ENCODE measurements around the gene IRGQ. TPM values are rescaled to one million over a fixed set of nuclear protein-coding genes. Genes with fewer than 3 reads are reported as not detected.

IRGQ gene
- total RNA-seq, 2 experiments from 2014 or later: 17.1 to 17.9 TPM

GRCh38 chr19:43616954-43617353, 21.0 kb upstream of the IRGQ start:
- Mint-ChIP-seq H3K9me3 (no peaks in the 10 kb centered on the region), H3K4me3 (no peak overlapping the region), H3K27ac (peak overlapping the region; percentile 46), H3K27me3 (no peaks in the 10 kb centered on the region), H3K4me1 (ENCODE audit: low read depth) (peaks cover 25% of the 10 kb centered on the region), H3K36me3 (ENCODE audit: low read depth) (peaks cover 6% of the 10 kb centered on the region)
- ATAC-seq (no peak), DNase-seq (no peak)
- no peak for TF ChIP-seq CTCF (IDR thresholded peaks at IDR 0.05)
- POLR2A ChIA-PET: interaction anchor here (1.5 kb wide), 1 partner anchor 12 kb away, joined by 4 read pairs; no protein-coding TSS in a partner anchor
- intact Hi-C loops (cut with micrococcal nuclease): no loop called here
- CTCF ChIA-PET: interaction anchor here (1.6 kb wide), 1 partner anchor 61 kb away, joined by 7 read pairs; no protein-coding TSS in a partner anchor

- ChIA-PET CTCF (interaction anchor here (1.6 kb wide), 1 partner anchor 61 kb away, joined by 7 read pairs; no protein-coding TSS in a partner anchor), POLR2A (interaction anchor here (0.8 to 1.5 kb wide), 3 partner anchors 11 to 82 kb away, joined by 3 to 4 read pairs (median 4); no protein-coding TSS in a partner anchor)
- Mint-ChIP-seq H3K4me1 (ENCODE audit: low read depth) (peaks cover 26% of the 10 kb centered on the region), H3K9me3 (no peaks in the 10 kb centered on the region), H3K36me3 (ENCODE audit: low read depth) (peaks cover 8% of the 10 kb centered on the region), H3K27ac (no peak overlapping the region), H3K27me3 (no peaks in the 10 kb centered on the region), H3K4me3 (no peak overlapping the region)
- ATAC-seq (no peak), DNase-seq (no peak)
- intact Hi-C loops (cut with micrococcal nuclease): no loop called here
- no peak for TF ChIP-seq CTCF (IDR thresholded peaks at IDR 0.05)
These were observed 20.4 kb upstream of the IRGQ start for GRCh38 chr19:43616306-43616705.

- ATAC-seq (no peak), DNase-seq (no peak)
- H3K27me3 Mint-ChIP-seq: no peaks in the 10 kb centered on the region
- peaks cover 8% of the 10 kb centered on the region for H3K36me3 Mint-ChIP-seq (ENCODE audit: low read depth)
- intact Hi-C loops (cut with micrococcal nuclease): no loop called here
- ChIA-PET POLR2A (interaction anchor here (1.2 kb wide), 1 partner anchor 13 kb away, joined by 3 read pairs; no protein-coding TSS in a partner anchor), CTCF (no interaction called here)
- H3K4me3 Mint-ChIP-seq: no peak overlapping the region
- TF ChIP-seq CTCF (IDR thresholded peaks at IDR 0.05): no peak
- peaks cover 21% of the 10 kb centered on the region for H3K4me1 Mint-ChIP-seq (ENCODE audit: low read depth)
- no peak overlapping the region for H3K27ac Mint-ChIP-seq
- H3K9me3 Mint-ChIP-seq: no peaks in the 10 kb centered on the region
These were observed 16.4 kb upstream of the IRGQ start for GRCh38 chr19:43612374-43612773.

GRCh38 chr19:43611788-43612187, 15.9 kb upstream of the IRGQ start, which contains the start of gene SRRM5:
Gene SRRM5 (plus strand): TSS chr19:43612088. CDS start chr19:43612122, 34 bp downstream.
- ATAC-seq (no peak), DNase-seq (no peak)
- no peak for TF ChIP-seq CTCF (IDR thresholded peaks at IDR 0.05)
- H3K27ac Mint-ChIP-seq: peak within 1 kb of the TSS; percentile 51
- H3K36me3 Mint-ChIP-seq (ENCODE audit: low read depth): peaks cover 8% of the 10 kb centered on the region
- H3K4me1 Mint-ChIP-seq (ENCODE audit: low read depth): peaks cover 19% of the 10 kb centered on the region
- intact Hi-C loops (cut with micrococcal nuclease): no loop called here
- no peak within 1 kb of the TSS for H3K4me3 Mint-ChIP-seq
- no peaks in the 10 kb centered on the region for H3K27me3 Mint-ChIP-seq
- POLR2A ChIA-PET: interaction anchor here (1.2 kb wide), 1 partner anchor 12 kb away, joined by 3 read pairs; no protein-coding TSS in a partner anchor
- no peaks in the 10 kb centered on the region for H3K9me3 Mint-ChIP-seq
- CTCF ChIA-PET: no interaction called here

- no peak for TF ChIP-seq CTCF (IDR thresholded peaks at IDR 0.05)
- Mint-ChIP-seq H3K27me3 (no peaks in the 10 kb centered on the region), H3K27ac (peak overlapping the region; percentile 51), H3K4me3 (no peak overlapping the region), H3K9me3 (no peaks in the 10 kb centered on the region), H3K4me1 (ENCODE audit: low read depth) (peaks cover 15% of the 10 kb centered on the region), H3K36me3 (ENCODE audit: low read depth) (peaks cover 8% of the 10 kb centered on the region)
- POLR2A ChIA-PET: no interaction called here
- intact Hi-C loops (cut with micrococcal nuclease): no loop called here
- CTCF ChIA-PET: no interaction called here
- no peak for DNase-seq
- ATAC-seq: no peak
These were observed 14.6 kb upstream of the IRGQ start for GRCh38 chr19:43610493-43610892.

Data from activated CD8-positive, alpha-beta T cell treated with anti-CD3 and anti-CD28 coated beads for 36 hours (primary cell).